H7 (cell line): ENCODE data around the gene DAPK2. TPM values are rescaled to one million over a fixed set of nuclear protein-coding genes. Genes with fewer than 3 reads are reported as not detected.

Source experiments
- DNase-seq: peaks from one replicate; pipeline ENCODE4 v3.0.0; 2012
- H3K27me3 ChIP-seq: 2 replicates; pipeline ENCODE4 v1.6.0; 2011; ENCODE audit warnings: mild to moderate bottlenecking, low read length; ENCODE audit not compliant: control insufficient read depth, insufficient read depth
- H3K36me3 ChIP-seq: replicated peaks from 2 replicates; pipeline ENCODE4 v1.5.1; 2011; ENCODE audit warnings: low read length; ENCODE audit not compliant: control insufficient read depth, insufficient read depth
- H3K4me3 ChIP-seq: 2 replicates; pipeline ENCODE4 v1.5.1; 2011; ENCODE audit warnings: low read depth, mild to moderate bottlenecking, control low read depth, low read length, moderate library complexity; ENCODE audit not compliant: insufficient read depth
- total RNA-seq: library from RNA; depleted of rRNA; stranded (reverse); fragments of >200 nt; shearing (Covaris generic); gene quantifications from 2 replicates; pipeline ENCODE4 v1.2.3, GENCODE V29; 2014

Gene DAPK2
- total RNA-seq, 1 experiment from 2014 or later: 1.9 TPM

DNA sequence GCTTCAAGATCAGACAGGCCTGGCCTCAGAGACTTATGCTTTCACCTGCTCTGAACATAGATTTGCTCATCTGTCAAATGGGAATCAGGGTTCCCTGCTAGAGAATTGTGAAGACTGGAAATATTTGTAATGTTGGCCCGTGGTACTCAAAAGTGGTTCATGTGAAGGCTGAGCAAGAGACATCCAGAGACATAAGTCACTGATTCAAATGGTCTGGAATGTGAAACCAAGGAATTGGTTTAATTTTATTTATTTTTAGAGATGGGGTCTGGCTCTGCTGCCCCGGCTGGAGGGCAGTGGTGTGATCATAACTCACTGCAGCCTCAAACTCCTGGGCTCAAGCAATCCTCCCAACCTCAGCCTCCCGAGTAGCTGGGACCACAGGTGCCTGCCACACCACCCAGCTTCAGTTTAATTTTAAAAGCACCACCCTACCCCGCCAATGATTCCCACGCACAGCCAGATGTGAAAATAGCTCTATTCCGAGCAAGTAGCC lies 60.1 kb downstream of the DAPK2 start:
- H3K36me3 ChIP-seq: no peaks in the 10 kb centered on the region
- H3K4me3 ChIP-seq: no peak overlapping the region
- no peak for DNase-seq
- H3K27me3 ChIP-seq: no peaks in the 10 kb centered on the region

DNA sequence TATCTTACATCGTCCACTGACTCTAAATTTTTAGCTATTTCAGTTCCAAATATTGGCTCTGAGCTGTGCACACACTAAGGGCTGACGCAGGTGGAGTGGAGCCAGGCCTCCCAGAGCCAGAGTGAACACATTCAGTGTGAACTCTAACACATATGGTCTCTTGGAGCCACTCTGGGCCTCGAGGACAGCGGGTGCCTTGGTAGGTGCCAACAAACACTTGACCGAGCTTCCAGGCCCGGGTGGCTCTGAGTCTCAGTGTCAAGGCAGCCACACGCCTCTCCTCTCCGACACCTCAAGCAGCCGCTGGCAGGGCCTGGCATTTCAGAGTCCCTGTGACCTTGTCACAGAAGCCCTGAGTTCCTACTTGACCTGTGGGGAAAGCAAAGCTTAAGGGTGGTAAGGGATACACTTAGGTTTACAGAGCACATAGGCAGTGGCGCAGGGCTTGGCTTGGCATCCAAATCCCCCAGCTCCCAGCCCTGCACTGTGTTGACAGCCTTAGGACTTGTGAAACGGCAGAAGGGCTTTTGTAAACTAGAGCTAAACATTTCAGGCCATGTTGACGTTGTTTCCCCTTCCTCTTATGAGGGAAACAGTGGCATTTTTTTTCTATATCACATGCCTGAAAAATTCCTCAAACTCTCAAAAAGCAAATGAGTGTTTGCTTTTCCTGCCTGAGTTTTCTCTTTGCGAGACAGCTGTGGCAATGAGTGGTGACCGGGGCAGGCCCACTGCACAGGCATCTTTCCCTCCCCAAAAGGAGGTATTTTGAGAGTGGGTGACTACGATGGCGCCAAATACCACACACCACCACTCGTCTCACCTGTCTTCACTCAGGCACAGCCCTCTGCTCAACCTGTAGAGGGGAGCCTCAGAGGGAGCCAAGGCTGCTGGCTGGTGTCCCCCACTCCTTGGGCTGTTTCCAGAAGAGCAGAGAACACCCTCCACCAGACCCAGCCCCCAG lies 60.8 kb downstream of the DAPK2 start:
- H3K27me3 ChIP-seq: no peaks in the 10 kb centered on the region
- DNase-seq: no peak
- H3K36me3 ChIP-seq: no peaks in the 10 kb centered on the region
- H3K4me3 ChIP-seq: no peak overlapping the region

DNA sequence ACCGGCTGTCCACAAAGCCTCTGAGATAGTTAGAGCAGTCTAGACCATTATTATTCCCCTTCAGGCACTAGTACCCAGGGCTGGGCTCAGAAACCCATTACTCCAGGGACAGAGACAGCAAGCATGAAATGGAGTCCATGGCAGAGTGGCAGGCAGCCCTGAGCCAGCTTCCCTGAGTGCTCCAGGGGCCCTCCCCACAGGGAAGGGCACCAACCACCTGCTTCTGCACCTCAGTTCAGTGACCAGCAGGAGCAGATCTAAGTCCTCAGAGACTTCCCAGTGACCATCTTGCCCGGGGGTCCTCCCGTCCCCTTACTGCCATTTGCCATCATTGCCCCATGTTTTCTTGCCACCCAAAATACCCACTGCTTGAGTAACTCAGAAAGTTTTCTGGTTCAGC lies 62.0 kb downstream of the DAPK2 start:
- H3K4me3 ChIP-seq: no peak overlapping the region

DNA sequence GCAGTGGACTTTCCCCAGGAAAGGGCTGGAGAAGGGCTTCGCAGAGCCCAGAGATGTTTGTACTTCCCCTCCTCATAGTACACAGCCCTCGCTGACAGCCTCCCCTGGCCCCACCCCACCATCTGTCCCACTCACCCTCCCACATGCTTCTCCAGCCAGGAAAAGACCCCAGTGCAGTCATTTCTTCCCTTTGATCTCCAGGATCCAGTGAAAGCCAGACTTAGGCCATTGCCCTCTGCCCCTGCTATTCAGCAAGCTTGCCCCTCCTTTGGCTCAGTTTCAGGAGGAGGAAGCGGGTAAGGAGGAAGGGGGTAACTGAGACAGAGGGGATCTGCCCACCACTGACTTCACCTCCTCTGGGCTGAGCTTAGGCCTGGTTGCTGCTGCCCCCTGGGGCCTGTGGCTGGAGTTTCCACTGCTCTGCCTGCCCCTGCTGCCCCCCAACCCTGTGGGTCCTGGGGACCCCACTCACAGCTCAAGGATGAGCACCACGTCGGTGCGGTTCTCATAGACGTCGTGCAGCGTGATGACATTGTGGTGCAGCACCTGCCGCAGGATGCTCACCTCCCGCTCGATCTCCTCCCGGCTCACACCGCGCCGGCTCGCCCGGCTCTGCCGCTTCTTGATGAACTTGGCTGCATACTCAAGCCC lies 63.1 kb downstream of the DAPK2 start:
- peak; percentile 78 for DNase-seq

More for the DNA sequence above, 62.0 kb downstream of the DAPK2 start:
- no peak for DNase-seq
- H3K36me3 ChIP-seq: no peaks in the 10 kb centered on the region
- no peaks in the 10 kb centered on the region for H3K27me3 ChIP-seq

DNA sequence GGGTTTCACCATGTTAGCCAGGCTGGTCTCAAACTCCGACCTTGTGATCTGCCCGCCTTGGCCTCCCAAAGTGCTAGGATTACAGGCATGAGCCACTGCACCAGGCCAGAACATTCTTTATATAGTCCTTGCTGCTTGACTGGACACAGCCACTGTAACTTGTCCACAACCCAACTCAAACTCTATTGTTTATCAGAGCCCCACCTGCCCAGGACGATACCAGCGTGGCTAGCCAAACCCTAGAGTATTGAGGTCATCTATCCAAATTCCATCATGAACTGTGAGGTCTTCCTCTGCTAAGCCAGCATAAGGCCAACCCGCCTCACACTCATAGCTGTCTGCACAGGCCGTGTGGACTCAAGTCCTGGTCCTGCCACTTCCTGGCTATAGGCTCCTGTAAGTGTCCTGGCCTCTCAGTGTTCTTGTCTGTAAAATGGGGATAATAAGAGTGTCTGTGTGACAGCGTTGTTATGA lies 63.9 kb downstream of the DAPK2 start:
- no peaks in the 10 kb centered on the region for H3K27me3 ChIP-seq
- no peak for DNase-seq
- no peaks in the 10 kb centered on the region for H3K36me3 ChIP-seq
- H3K4me3 ChIP-seq: no peak overlapping the region

More for the DNA sequence above, 63.1 kb downstream of the DAPK2 start:
- H3K27me3 ChIP-seq: no peaks in the 10 kb centered on the region
- H3K36me3 ChIP-seq: no peaks in the 10 kb centered on the region
- H3K4me3 ChIP-seq: no peak overlapping the region

DNA sequence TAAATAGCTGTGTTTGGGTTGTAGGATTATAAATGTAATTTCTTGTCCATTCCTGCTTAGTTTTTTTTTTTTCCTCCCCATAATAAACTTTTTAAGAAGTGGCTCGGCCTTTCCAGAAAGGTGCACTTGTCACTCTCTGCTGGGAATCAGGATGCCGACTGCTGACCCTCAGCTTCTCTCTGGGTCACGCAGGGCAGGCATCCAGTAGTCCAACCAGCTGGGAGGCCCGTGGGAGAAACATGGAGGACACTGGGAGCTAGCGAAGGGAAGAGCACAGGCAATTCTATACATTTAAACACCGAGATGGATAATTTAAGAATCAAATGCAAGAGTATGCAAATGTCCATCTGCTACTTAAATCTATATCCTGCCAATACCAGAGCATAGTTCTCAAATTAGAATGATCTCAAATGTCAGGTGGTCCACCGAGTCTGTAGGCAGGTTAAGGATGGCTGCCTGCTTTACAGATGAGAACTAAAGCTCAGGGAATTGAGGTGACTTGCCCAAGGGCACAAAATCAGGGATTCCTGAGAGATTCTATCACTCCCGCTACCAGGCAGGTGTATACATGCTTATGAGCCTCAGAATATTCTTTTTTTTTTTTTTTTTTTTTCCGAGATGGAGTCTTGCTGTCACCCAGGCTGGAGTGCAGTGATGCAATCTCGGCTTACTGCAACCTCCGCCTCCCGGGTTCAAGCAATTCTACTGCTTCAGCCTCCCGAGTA lies 64.5 kb downstream of the DAPK2 start:
- Histone ChIP-seq H3K36me3 (no peaks in the 10 kb centered on the region), H3K27me3 (no peaks in the 10 kb centered on the region), H3K4me3 (no peak overlapping the region)
- DNase-seq: no peak

DNA sequence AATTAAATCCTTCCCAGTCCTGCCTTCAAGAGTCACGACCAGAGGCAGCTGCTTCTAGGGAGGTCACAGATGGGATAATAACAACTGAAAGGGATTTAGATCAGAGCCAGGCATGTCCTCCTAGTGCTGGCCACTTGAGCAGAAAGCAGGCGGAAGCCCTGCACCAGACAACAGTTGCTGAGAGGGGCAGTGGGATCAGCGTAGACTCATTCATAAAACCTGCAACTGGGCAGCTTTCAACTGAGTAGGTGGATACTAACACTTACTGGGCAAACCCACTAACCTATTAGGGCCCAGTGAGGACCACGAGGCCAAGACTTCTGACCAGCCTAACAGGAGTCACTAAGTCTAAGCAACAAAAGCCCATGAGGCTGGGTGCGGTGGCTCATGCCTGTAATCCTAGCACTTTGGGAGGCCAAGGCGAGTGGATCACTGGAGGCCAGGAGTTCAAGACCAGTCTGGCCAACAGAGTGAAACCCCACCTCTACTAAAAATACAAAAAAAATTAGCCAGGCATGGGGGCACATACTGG lies 67.0 kb downstream of the DAPK2 start:
- Histone ChIP-seq H3K4me3 (no peak overlapping the region), H3K36me3 (no peaks in the 10 kb centered on the region), H3K27me3 (no peaks in the 10 kb centered on the region)
- no peak for DNase-seq

DNA sequence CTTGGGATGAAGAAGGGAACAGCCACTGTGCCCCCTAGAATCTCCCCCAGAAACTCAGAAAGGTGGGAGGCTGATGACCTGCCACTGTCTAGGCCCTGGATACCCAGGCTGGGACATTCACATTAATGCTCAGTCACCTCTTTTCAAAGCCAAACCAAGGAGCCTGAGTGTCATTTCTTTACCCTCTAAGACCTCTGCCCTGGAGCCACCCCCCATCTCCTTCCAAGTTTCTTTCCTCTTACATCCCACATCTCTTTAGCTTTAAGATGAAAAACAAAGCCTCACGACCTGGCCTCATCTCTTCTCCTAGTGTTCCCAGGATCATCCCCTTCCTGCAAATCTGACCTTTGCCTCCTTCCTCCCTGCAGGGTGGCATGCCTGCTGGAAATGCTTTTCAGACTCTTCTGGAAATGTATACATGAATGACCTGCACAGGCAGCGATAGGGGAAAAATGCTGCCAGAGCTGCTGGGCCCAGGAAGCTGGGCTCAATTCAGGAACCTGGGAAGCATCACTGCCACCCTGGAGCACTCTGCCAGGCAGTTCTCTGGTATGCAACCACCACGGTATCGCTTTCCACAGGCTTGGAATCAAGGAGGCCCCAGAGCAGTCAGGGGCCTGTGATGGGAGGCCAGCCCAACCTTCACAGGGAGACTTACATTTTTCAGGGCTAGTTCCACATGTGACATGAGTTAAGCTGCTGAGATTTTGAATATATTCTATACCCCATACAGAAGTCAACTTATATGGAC lies 67.6 kb downstream of the DAPK2 start:
- no peak for DNase-seq
- Histone ChIP-seq H3K36me3 (no peaks in the 10 kb centered on the region), H3K4me3 (no peak overlapping the region), H3K27me3 (no peaks in the 10 kb centered on the region)

DNA sequence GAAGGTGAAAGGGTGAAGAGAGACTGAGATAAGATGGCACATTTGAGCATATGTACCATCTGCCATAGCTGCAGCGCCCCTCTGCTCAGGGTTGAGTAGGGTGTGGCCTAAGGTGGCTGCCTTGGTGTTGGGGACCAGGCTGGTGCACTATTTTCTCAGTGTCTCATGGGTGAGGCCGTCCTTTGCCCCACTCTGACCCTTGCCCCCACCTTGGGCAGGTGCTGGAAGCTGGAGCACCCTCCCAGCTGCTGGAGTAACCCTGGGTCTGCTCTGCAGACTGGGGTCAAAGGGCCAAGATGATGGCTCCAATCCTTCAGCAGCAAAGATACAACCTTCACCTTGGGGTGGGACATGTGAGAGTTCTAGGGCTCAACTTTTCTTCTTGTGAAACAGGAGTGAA lies 69.2 kb downstream of the DAPK2 start:
- H3K27me3 ChIP-seq: no peaks in the 10 kb centered on the region
- no peak for DNase-seq
- H3K36me3 ChIP-seq: no peaks in the 10 kb centered on the region
- no peak overlapping the region for H3K4me3 ChIP-seq

DNA sequence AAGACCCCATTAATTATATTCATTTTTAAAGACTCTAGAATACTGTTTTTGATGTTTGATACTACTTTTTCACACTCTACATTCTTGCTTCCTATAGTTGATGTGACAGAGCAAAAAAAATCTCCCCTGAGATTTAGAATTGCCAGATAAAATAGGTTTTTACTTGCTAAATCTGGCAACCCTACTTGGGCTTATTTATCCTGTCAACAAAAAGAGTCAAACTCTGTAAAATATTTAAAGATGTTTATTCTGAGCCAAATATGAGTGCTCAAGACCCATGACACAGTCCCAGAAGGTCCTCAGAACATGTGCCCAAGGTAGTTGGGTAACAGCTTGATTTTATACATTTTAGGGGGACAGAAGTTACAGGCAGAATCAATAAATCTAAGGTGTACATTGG lies 72.3 kb downstream of the DAPK2 start:
- no peak for DNase-seq
- H3K27me3 ChIP-seq: no peaks in the 10 kb centered on the region
- no peaks in the 10 kb centered on the region for H3K36me3 ChIP-seq
- no peak overlapping the region for H3K4me3 ChIP-seq

DNA sequence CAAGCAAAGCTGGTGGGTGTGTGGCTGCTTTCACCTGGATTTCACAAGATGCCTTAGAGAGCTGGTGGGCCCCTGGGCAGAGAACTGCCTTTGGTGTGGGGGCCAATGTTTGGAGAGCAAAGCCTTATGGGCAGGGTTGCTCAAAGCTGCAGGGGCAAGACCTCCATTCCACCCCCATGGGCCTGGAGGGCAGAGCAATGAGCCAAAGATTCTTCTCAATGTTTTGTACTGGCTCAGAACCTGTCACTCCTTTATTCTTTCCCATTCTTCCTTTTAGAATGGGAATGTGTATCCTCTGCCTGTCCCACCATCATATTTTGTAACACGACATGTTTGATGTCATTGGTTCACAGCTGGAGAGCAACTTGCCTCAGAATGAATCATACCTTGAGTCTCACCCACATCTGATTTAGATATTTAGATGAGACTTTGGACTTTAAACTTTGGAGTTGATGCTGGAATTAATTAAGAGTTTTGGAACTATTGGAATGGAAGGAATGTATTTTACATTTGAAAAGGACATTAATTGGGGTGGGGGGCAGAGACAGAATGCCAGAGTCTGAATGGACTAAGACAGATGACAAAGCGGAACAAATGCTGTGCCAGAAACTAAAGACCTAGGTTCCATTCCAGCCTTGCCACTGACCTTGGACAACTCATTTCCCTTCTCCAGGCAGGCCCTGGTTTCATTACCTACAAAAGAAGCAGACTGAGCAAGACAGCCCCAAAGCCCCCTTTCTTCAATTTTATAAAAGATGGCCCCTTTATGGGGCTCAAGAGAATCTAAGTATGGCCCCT lies 72.9 kb downstream of the DAPK2 start:
- no peaks in the 10 kb centered on the region for H3K36me3 ChIP-seq
- H3K4me3 ChIP-seq: no peak overlapping the region
- no peaks in the 10 kb centered on the region for H3K27me3 ChIP-seq
- DNase-seq: no peak

DNA sequence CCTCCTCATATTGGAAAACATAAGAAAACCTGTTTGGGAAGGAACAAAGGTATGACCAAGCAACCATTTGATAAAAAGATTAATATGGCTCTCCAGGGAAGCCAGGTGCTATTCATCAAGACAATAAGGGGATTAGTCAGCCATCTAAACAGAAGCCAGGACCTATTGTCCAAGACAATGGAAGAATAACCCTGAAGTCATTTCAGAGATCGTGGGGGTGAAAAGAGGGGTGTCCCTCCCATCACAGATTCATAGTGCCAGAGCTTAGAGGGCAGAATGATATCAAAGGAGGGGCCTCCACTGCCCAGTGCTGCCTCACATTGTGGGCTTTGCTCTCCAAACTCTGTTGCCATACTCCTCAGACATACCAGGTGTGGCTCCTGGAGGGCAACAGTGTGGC lies 73.5 kb downstream of the DAPK2 start:
- no peaks in the 10 kb centered on the region for H3K36me3 ChIP-seq
- DNase-seq: peak; percentile 55
- H3K27me3 ChIP-seq: no peaks in the 10 kb centered on the region
- H3K4me3 ChIP-seq: no peak overlapping the region

DNA sequence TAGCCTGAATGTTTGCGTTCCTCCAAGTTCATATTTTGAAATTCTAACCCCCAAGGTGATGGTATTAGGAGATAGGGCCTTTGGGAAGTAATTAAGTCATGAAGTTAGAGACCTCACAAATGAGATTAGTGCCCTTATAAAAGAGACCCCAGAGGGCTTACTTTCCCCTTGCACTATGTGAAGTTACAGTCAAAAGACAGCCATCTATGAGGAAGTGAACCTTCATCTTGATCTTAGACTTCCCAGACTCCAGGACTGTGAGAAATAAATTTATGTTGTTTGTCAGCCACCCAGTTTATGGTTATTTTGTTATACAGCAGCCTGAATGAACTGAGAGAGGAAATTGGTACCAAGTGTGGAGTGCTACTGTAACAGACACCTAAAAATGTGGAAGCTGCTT lies 74.4 kb downstream of the DAPK2 start:
- no peaks in the 10 kb centered on the region for H3K27me3 ChIP-seq
- H3K36me3 ChIP-seq: no peaks in the 10 kb centered on the region
- no peak for DNase-seq
- no peak overlapping the region for H3K4me3 ChIP-seq
